GM12878 (cell line): ENCODE results near the gene ABCG2. TPM values are rescaled to one million over a fixed set of nuclear protein-coding genes. Genes with fewer than 3 reads are reported as not detected.

Experiments used
- ATAC-seq: fragments of 200-7000 bp; cut with Tn5 transposase; 3 replicates; pipeline ENCODE4 v1.9.1; 2020; ENCODE audit warnings: mild to moderate bottlenecking, moderate library complexity
- BruUV-seq: library from RNA; stranded (reverse); fragments of 400-500 nt; replicated peaks from 2 replicates; lab custom pipeline; 2021; lab: Mats Ljungman, UMichigan
- CTCF ChIA-PET: fragments of 300-600 bp; sonication (Branson Sonifier 250); formaldehyde crosslinking; extraction: SDS; loops from one replicate; lab custom pipeline; 2021; ENCODE audit warnings: inconsistent platforms; lab: Yijun Ruan, JAX
- POLR2A ChIA-PET: fragments of 350-600 bp; formaldehyde crosslinking; extraction: SDS; loops from one replicate; lab custom pipeline; 2021; ENCODE audit warnings: inconsistent platforms; lab: Charles Lee
- RAD21 ChIA-PET: fragments of 300-600 bp; sonication (Branson Sonifier 250); formaldehyde crosslinking; loops from one replicate; lab custom pipeline; 2023; ENCODE audit warnings: antibody characterized with exemption; ENCODE audit not compliant: unreplicated experiment; lab: Charles Lee
- SMC1A ChIA-PET: fragments of 300-600 bp; sonication (Branson Sonifier 250); formaldehyde crosslinking; loops from one replicate; lab custom pipeline; 2023; ENCODE audit not compliant: unreplicated experiment, uncharacterized antibody; lab: Charles Lee
- DNase-seq: peaks from one replicate; pipeline ENCODE4 v3.0.0-alpha.2; 2011; ENCODE audit warnings: low read depth, low spot score
- FAIRE-seq: peaks from 3 replicates; lab custom pipeline; 2011; peaks lifted over from hg19 to GRCh38; lab: Jason Lieb, UNC
- H2AFZ ChIP-seq: 2 replicates; pipeline ENCODE4 v1.6.0; 2011; ENCODE audit warnings: low read depth, low read length, control low read depth; ENCODE audit not compliant: control insufficient read depth
- H3K27ac ChIP-seq: 2 replicates; pipeline ENCODE4 v1.5.1; 2011; ENCODE audit warnings: control low read depth; ENCODE audit not compliant: control insufficient read depth, insufficient read depth
- H3K27me3 ChIP-seq, 2 experiments: replicated peaks in 1 of 2; 2 replicates each; pipeline versions ENCODE4 v1.6.0 to v1.6.1; 2011; ENCODE audit warnings: low read length in 1 of 2; ENCODE audit not compliant: control insufficient read depth in 2 of 2, insufficient read depth in 2 of 2
- H3K36me3 ChIP-seq, 2 experiments: 2 replicates each; pipeline ENCODE4 v1.5.1; 2011; ENCODE audit warnings: low read length in 1 of 2; ENCODE audit not compliant: control insufficient read depth in 2 of 2, insufficient read depth in 2 of 2
- H3K4me1 ChIP-seq: 2 replicates; pipeline ENCODE4 v1.6.1; 2011; ENCODE audit warnings: mild to moderate bottlenecking, low read length, moderate library complexity, mixed read lengths; ENCODE audit not compliant: control insufficient read depth, insufficient read depth
- H3K4me2 ChIP-seq: 2 replicates; pipeline ENCODE4 v1.6.0; 2011; ENCODE audit warnings: control low read depth; ENCODE audit not compliant: control insufficient read depth, insufficient read depth
- H3K4me3 ChIP-seq: fragments of 200-600 bp; sonication (generic); 2 replicates; pipeline ENCODE4 v1.5.1; 2016
- H3K79me2 ChIP-seq: 2 replicates; pipeline ENCODE4 v1.6.0; 2011; ENCODE audit warnings: low read length; ENCODE audit not compliant: control insufficient read depth, insufficient read depth
- H3K9ac ChIP-seq: 2 replicates; pipeline ENCODE4 v1.8.0; 2011; ENCODE audit warnings: low read length, control low read depth, mixed read lengths; ENCODE audit not compliant: control insufficient read depth, insufficient read depth
- H3K9me3 ChIP-seq: replicated peaks from 3 replicates; pipeline ENCODE4 v1.5.1; 2011; ENCODE audit warnings: mild to moderate bottlenecking, low read length; ENCODE audit not compliant: control insufficient read depth, insufficient read depth
- H4K20me1 ChIP-seq: 2 replicates; pipeline ENCODE4 v1.6.0; 2011; ENCODE audit not compliant: control insufficient read depth, insufficient read depth
- ATF7 ChIP-seq: fragments of 450-650 bp; IDR thresholded peaks from 2 replicates; pipeline ENCODE4 v1.6.1; 2016; ENCODE audit warnings: low read depth, mild to moderate bottlenecking
- BCL11A ChIP-seq: IDR thresholded peaks from 2 replicates; pipeline ENCODE4 v1.6.1; 2011; ENCODE audit warnings: low read depth, low read length
- BCLAF1 ChIP-seq: fragments of 450-650 bp; IDR thresholded peaks from 2 replicates; pipeline ENCODE4 v1.6.1; 2017; ENCODE audit warnings: antibody characterized with exemption, mild to moderate bottlenecking, moderate library complexity
- CHD4 ChIP-seq: fragments of 200-600 bp; sonication (generic); IDR thresholded peaks from 2 replicates; pipeline ENCODE4 v1.6.1; 2016; ENCODE audit warnings: mild to moderate bottlenecking
- E4F1 ChIP-seq: fragments of 450-650 bp; IDR thresholded peaks from 2 replicates; pipeline ENCODE4 v1.6.1; 2018; ENCODE audit warnings: borderline replicate concordance, mild to moderate bottlenecking; ENCODE audit not compliant: partially characterized antibody
- JUND ChIP-seq: IDR thresholded peaks from 2 replicates; pipeline ENCODE4 v1.6.1; 2012; ENCODE audit warnings: low read depth, mild to moderate bottlenecking, low read length, improper control_type of control experiment, moderate library complexity
- NR2F1 ChIP-seq: fragments of 450-650 bp; conservative IDR thresholded peaks from 2 replicates; pipeline ENCODE4 v1.6.1; 2017; ENCODE audit warnings: mild to moderate bottlenecking
- PAX8 ChIP-seq: fragments of 450-650 bp; IDR thresholded peaks from 2 replicates; pipeline ENCODE4 v1.6.1; 2017; ENCODE audit warnings: mild to moderate bottlenecking, moderate library complexity
- PBX3 ChIP-seq: IDR thresholded peaks from 2 replicates; pipeline ENCODE4 v1.6.1; 2011; ENCODE audit warnings: mild to moderate bottlenecking, low read depth, low read length, moderate library complexity; ENCODE audit not compliant: insufficient replicate concordance
- RELA ChIP-seq: fragments of 450-650 bp; IDR thresholded peaks from 2 replicates; pipeline ENCODE4 v1.8.0; 2014; ENCODE audit warnings: borderline replicate concordance; ENCODE audit not compliant: partially characterized antibody
- RUNX3 ChIP-seq: IDR thresholded peaks from 2 replicates; pipeline ENCODE4 v1.6.1; 2012; ENCODE audit warnings: low read length, inconsistent platforms
- TBL1XR1 ChIP-seq: IDR thresholded peaks from 2 replicates; pipeline ENCODE4 v1.6.1; 2012; ENCODE audit warnings: low read depth, low read length, improper control_type of control experiment
- ZBED1 ChIP-seq: IDR thresholded peaks from 2 replicates; pipeline ENCODE4 v1.6.1; 2016; ENCODE audit warnings: borderline replicate concordance
- WGBS: methylation state at CpG from one replicate; pipeline ENCODE4 v1.1.6; 2016; ENCODE audit warnings: low lambda C conversion rate; ENCODE audit not compliant: insufficient replicate concordance, insufficient coverage; ENCODE audit errors: missing lambda C conversion rate; 5-methylcytosine and 5-hydroxymethylcytosine counted together
- in situ Hi-C: fragments of 300-500 bp; cut with MboI; formaldehyde crosslinking; loops from 9 replicates; pipeline ENCODE4 v1.14.3; 2018; ENCODE audit warnings: mixed read lengths
- intact Hi-C: fragments of 100-400 bp; cut with micrococcal nuclease; formaldehyde crosslinking; loops from one replicate; pipeline ENCODE4 v1.14.2; 2022; ENCODE audit not compliant: unreplicated experiment
- polyA plus RNA-seq, 11 experiments: library from polyadenylated mRNA; depleted of rRNA in 4 of 11; unstranded in 6 of 11; stranded (reverse) in 5 of 11; fragments of >200 nt; fragmentation: Nextera tagmentation in 4 of 11; fragmentation: Illumina TruSeq in 1 of 11; extraction: Ambion mirVana in 4 of 11; extraction: Trizol in 1 of 11; gene quantifications; 1 replicate in 1 of 11; 2 replicates in 10 of 11; pipeline versions ENCODE4 v1.2.1 to v1.2.3, GENCODE V29; 2011 to 2016; ENCODE audit warnings: inconsistent platforms in 2 of 11, missing spikeins in 2 of 11, low read depth in 1 of 11
- total RNA-seq, 4 experiments: library from RNA; depleted of rRNA in 3 of 4; stranded (reverse); fragments of >200 nt in 3 of 4; fragmentation: Illumina TruSeq in 1 of 4; extraction: Trizol in 1 of 4; gene quantifications; 2 replicates each; pipeline versions ENCODE4 v1.2.1 to v1.2.3, GENCODE V29; 2013 to 2021
- TF ChIP-seq, protein P1 (sequence below), 3 experiments: IDR thresholded peaks in 2 of 3; conservative IDR thresholded peaks in 1 of 3; 2 replicates each; pipeline ENCODE4 v1.5.1; 2011; ENCODE audit warnings: low read depth in 3 of 3, low read length in 3 of 3, mild to moderate bottlenecking in 3 of 3, control low read depth in 2 of 3, moderate library complexity in 2 of 3, inconsistent platforms in 1 of 3, mixed read lengths in 1 of 3; ENCODE audit not compliant: control insufficient read depth in 2 of 3, insufficient read depth in 1 of 3; ENCODE audit errors: extremely low read depth in 1 of 3

Gene ABCG2
- total and polyA plus RNA-seq, 10 of the 15 experiments (the other 5 are each of a cell fraction or from before 2014, with no cell fraction given), result 0.03 to 0.06 (median 0.04) TPM; not detected in 7

GRCh38 chr4:88106205-88106604 lies 52.2 kb downstream of the ABCG2 start (continued):
- no peak for TF ChIP-seq RELA
- no peak for TF ChIP-seq PBX3
- TF ChIP-seq ATF7, result no peak
- no peak for TF ChIP-seq BCLAF1

DNA sequence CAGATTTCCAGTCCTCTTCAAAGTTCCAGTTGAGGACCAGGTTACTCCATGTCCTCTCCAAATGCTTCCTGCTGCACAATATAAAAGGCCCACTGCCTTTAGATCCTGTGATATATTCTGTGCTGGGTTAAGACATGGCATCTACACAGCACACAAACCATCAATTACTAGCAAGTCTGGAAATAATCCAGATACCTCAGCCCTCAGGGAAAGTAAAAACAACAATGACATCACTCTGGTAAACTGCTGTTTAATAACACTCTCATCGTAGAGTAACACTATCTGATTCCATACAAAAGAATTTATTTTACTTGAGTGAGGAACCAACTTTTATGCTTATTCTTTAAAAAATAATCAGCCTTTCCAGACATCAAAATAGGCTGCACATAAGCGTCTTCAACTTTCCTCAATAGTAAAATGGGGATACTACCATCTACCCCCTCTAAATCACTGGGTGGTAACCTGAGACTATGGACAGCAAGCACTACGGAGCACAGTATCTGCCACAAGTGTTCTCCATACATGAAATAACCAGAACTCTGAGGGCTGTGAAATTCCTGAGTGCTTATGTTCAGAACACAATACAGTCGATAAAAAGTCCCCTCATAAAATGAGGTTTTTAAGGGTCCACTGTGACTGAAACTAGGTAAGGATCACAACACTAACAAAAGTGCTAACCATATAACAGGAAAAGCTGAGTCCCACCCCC lies 53.4 kb downstream of the ABCG2 start:
- ChIA-PET CTCF (interaction anchor here (0.8 kb wide), 1 partner anchor 107 kb away, joined by 3 read pairs; no protein-coding TSS in a partner anchor), POLR2A (no interaction called here), SMC1A (no interaction called here), RAD21 (no interaction called here)
- WGBS, result 38% methylated on average over 4 of the region's 4 CpGs
- Histone ChIP-seq H3K9ac (no peak overlapping the region), H2AFZ (no peak overlapping the region), H4K20me1 (no peaks in the 10 kb centered on the region), H3K27me3 (no peaks in the 10 kb centered on the region; a peak in 1 of 4 replicates), H3K4me2 (no peak overlapping the region), H3K9me3 (no peaks in the 10 kb centered on the region), H3K4me3 (no peak overlapping the region), H3K79me2 (no peaks in the 10 kb centered on the region), H3K4me1 (no peaks in the 10 kb centered on the region), H3K27ac (no peak overlapping the region), H3K36me3 (no peaks in the 10 kb centered on the region)
- BruUV-seq, result no TSS peak
- intact Hi-C loops, result no loop called here
- in situ Hi-C loops, result no loop called here
- DNase-seq, result no peak
- ATAC-seq, result no peak
- FAIRE-seq, result no peak
- TF ChIP-seq BCL11A (no peak), CHD4 (no peak), JUND (no peak), ZBED1 (no peak), PAX8 (no peak), NR2F1 (no peak), TBL1XR1 (no peak), E4F1 (no peak), RUNX3 (no peak)
- TF ChIP-seq, protein P1, sequence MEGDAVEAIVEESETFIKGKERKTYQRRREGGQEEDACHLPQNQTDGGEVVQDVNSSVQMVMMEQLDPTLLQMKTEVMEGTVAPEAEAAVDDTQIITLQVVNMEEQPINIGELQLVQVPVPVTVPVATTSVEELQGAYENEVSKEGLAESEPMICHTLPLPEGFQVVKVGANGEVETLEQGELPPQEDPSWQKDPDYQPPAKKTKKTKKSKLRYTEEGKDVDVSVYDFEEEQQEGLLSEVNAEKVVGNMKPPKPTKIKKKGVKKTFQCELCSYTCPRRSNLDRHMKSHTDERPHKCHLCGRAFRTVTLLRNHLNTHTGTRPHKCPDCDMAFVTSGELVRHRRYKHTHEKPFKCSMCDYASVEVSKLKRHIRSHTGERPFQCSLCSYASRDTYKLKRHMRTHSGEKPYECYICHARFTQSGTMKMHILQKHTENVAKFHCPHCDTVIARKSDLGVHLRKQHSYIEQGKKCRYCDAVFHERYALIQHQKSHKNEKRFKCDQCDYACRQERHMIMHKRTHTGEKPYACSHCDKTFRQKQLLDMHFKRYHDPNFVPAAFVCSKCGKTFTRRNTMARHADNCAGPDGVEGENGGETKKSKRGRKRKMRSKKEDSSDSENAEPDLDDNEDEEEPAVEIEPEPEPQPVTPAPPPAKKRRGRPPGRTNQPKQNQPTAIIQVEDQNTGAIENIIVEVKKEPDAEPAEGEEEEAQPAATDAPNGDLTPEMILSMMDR (IDR thresholded peaks at IDR 0.05 in 2 of 3, conservative IDR thresholded peaks at IDR 0.05 in 1 of 3; ENCODE audit: control insufficient read depth in 2 of 3, extremely low read depth in 1 of 3, insufficient read depth in 1 of 3, low read depth in 3 of 3, low read length in 3 of 3), result no peak
